HepG2 (cell line): ENCODE measurements around the gene CLNS1A. TPM values are rescaled to one million over a fixed set of nuclear protein-coding genes. Genes with fewer than 3 reads are reported as not detected.

ENCODE experiments used
- ATAC-seq: fragments of 200-7000 bp; cut with Tn5 transposase; 3 replicates; pipeline ENCODE4 v1.9.1; 2020; ENCODE audit warnings: mild to moderate bottlenecking, moderate library complexity
- BruUV-seq: library from RNA; stranded (reverse); fragments of 400-500 nt; replicated peaks from 2 replicates; lab custom pipeline; 2021; lab: Mats Ljungman, UMichigan
- CTCF ChIA-PET: fragments of 300-600 bp; formaldehyde crosslinking; extraction: SDS; loops from one replicate; lab custom pipeline; 2021; ENCODE audit warnings: low total read pairs, inconsistent platforms, low intra/inter-chr PET ratio; lab: Yijun Ruan, JAX
- POLR2A ChIA-PET: fragments of 350-600 bp; sonication (Branson Sonifier 250); formaldehyde crosslinking; loops from one replicate; lab custom pipeline; 2020; ENCODE audit warnings: antibody characterized with exemption, inconsistent platforms; lab: Yijun Ruan, JAX
- DNase-seq: peaks from one replicate; pipeline ENCODE4 v3.0.0-alpha.2; 2015; ENCODE audit warnings: low spot score
- FAIRE-seq: peaks from 3 replicates; lab custom pipeline; 2011; peaks lifted over from hg19 to GRCh38; lab: Jason Lieb, UNC
- H2AFZ ChIP-seq: one replicate; pipeline ENCODE4 v1.6.1; 2011; ENCODE audit warnings: low read length, inconsistent platforms
- H3K27ac ChIP-seq: fragments of 300-600 bp; 3 replicates; pipeline ENCODE4 v1.8.0; 2011; ENCODE audit warnings: mixed run types, mild to moderate bottlenecking, mixed read lengths, low read length, inconsistent platforms; ENCODE audit not compliant: insufficient read depth; ENCODE audit errors: extremely low read length
- H3K27me3 ChIP-seq, 2 experiments: fragments of 200-600 bp in 1 of 2; 2 replicates in 1 of 2; 3 replicates in 1 of 2; pipeline versions ENCODE4 v1.6.0 to v1.8.0; 2011; ENCODE audit warnings: low read length in 2 of 2, mild to moderate bottlenecking in 2 of 2, moderate library complexity in 2 of 2, inconsistent platforms in 1 of 2; ENCODE audit not compliant: insufficient read depth in 2 of 2, control insufficient read depth in 1 of 2
- H3K36me3 ChIP-seq, 2 experiments: fragments of 200-600 bp in 1 of 2; replicated peaks in 1 of 2; 2 replicates in 1 of 2; 3 replicates in 1 of 2; pipeline versions ENCODE4 v1.5.1 to v1.8.0; 2011; ENCODE audit warnings: low read length in 2 of 2, inconsistent platforms in 1 of 2; ENCODE audit not compliant: insufficient read depth in 2 of 2, control insufficient read depth in 1 of 2
- H3K4me1 ChIP-seq: 2 replicates; pipeline ENCODE4 v1.5.1; 2012; ENCODE audit warnings: low read length, inconsistent platforms; ENCODE audit not compliant: insufficient read depth
- H3K4me2 ChIP-seq: 2 replicates; pipeline ENCODE4 v1.6.0; 2011; ENCODE audit warnings: low read depth, low read length, inconsistent platforms
- H3K4me3 ChIP-seq, 3 experiments: fragments of 200-600 bp in 1 of 3; sonication (generic), shearing (Covaris generic) in 1 of 3; replicated peaks in 1 of 3; 2 replicates each; pipeline ENCODE4 v1.5.1; 2011 to 2016; ENCODE audit warnings: low read length in 3 of 3, inconsistent platforms in 2 of 3, low read depth in 2 of 3, mild to moderate bottlenecking in 2 of 3, control low read depth in 1 of 3, mixed read lengths in 1 of 3; ENCODE audit not compliant: insufficient read depth in 1 of 3
- H3K79me2 ChIP-seq: one replicate; pipeline ENCODE4 v1.6.1; 2011; ENCODE audit warnings: low read length, inconsistent platforms; ENCODE audit not compliant: insufficient read depth
- H3K9ac ChIP-seq: 2 replicates; pipeline ENCODE4 v1.6.0; 2011; ENCODE audit warnings: mild to moderate bottlenecking, low read depth, low read length, inconsistent platforms; ENCODE audit not compliant: insufficient read depth
- H3K9me3 ChIP-seq: 2 replicates; pipeline ENCODE4 v1.5.1; 2012; ENCODE audit warnings: mild to moderate bottlenecking, low read length
- H4K20me1 ChIP-seq: 2 replicates; pipeline ENCODE4 v1.6.0; 2011; ENCODE audit warnings: inconsistent platforms, mild to moderate bottlenecking, low read length, moderate library complexity; ENCODE audit not compliant: insufficient read depth
- CREM ChIP-seq, 2 experiments: sonication (generic) in 1 of 2; formaldehyde crosslinking in 1 of 2; IDR thresholded peaks; 2 replicates each; pipeline versions ENCODE4 v1.4.0 to v1.6.1; 2016 to 2020; ENCODE audit warnings: antibody characterized with exemption in 1 of 2, mild to moderate bottlenecking in 1 of 2, missing genetic modification reagents in 1 of 2
- HNF4G ChIP-seq, 2 experiments: sonication (generic) in 1 of 2; formaldehyde crosslinking in 1 of 2; IDR thresholded peaks; 2 replicates each; pipeline versions ENCODE4 v1.4.0 to v1.6.1; 2011 to 2020; ENCODE audit warnings: borderline replicate concordance in 2 of 2, low read depth in 2 of 2, mild to moderate bottlenecking in 2 of 2, low read length in 1 of 2, missing genetic modification reagents in 1 of 2, moderate library complexity in 1 of 2
- IRF9 ChIP-seq: sonication (generic); formaldehyde crosslinking; IDR thresholded peaks from 2 replicates; pipeline ENCODE4 v1.8.0; 2022; ENCODE audit warnings: missing genetic modification reagents, mild to moderate bottlenecking, borderline replicate concordance
- KAT2B ChIP-seq: fragments of 150-350 bp; IDR thresholded peaks from 2 replicates; pipeline ENCODE4 v1.6.1; 2014; ENCODE audit warnings: low read depth, low read length, borderline replicate concordance
- LBX2 ChIP-seq: sonication (generic); formaldehyde crosslinking; IDR thresholded peaks from 2 replicates; pipeline ENCODE4 v1.5.0; 2020; ENCODE audit warnings: missing genetic modification reagents, mild to moderate bottlenecking, borderline replicate concordance
- MAF1 ChIP-seq: sonication (generic); formaldehyde crosslinking; IDR thresholded peaks from 2 replicates; pipeline ENCODE4 v1.5.0; 2020; ENCODE audit warnings: missing genetic modification reagents, borderline replicate concordance
- MXI1 ChIP-seq: IDR thresholded peaks from 3 replicates; pipeline ENCODE4 v1.6.1; 2012; ENCODE audit warnings: low read depth, low read length, inconsistent platforms, borderline replicate concordance
- PRDM10 ChIP-seq: sonication (generic); formaldehyde crosslinking; IDR thresholded peaks from 2 replicates; pipeline ENCODE4 v1.4.0; 2020; ENCODE audit warnings: low read depth, missing genetic modification reagents
- ZMAT3 ChIP-seq: sonication (generic); formaldehyde crosslinking; conservative IDR thresholded peaks from 2 replicates; pipeline ENCODE4 v1.7.0; 2021; ENCODE audit warnings: missing genetic modification reagents
- ZNF3 ChIP-seq: IDR thresholded peaks from 2 replicates; pipeline ENCODE4 v1.7.0; 2017; ENCODE audit warnings: inconsistent platforms
- ZNF563 ChIP-seq: sonication (generic); formaldehyde crosslinking; IDR thresholded peaks from 2 replicates; pipeline ENCODE4 v1.8.0; 2022; ENCODE audit warnings: mild to moderate bottlenecking, moderate library complexity, missing genetic modification reagents
- ZNF570 ChIP-seq: sonication (generic); formaldehyde crosslinking; IDR thresholded peaks from 2 replicates; pipeline ENCODE4 v1.4.0; 2020; ENCODE audit warnings: mild to moderate bottlenecking, missing genetic modification reagents, borderline replicate concordance
- ZNF577 ChIP-seq: sonication (generic); formaldehyde crosslinking; IDR thresholded peaks from 2 replicates; pipeline ENCODE4 v1.4.0; 2020; ENCODE audit warnings: mild to moderate bottlenecking, low read depth, missing genetic modification reagents, borderline replicate concordance
- ZNF629 ChIP-seq: sonication (generic); formaldehyde crosslinking; conservative IDR thresholded peaks from 2 replicates; pipeline ENCODE4 v1.5.0; 2020; ENCODE audit warnings: missing genetic modification reagents
- ZNF761 ChIP-seq: sonication (generic); formaldehyde crosslinking; conservative IDR thresholded peaks from 2 replicates; pipeline ENCODE4 v1.4.0; 2020; ENCODE audit warnings: mild to moderate bottlenecking, missing genetic modification reagents
- WGBS: methylation state at CpG from one replicate; pipeline ENCODE4 v1.1.6; 2017; ENCODE audit warnings: low lambda C conversion rate; 5-methylcytosine and 5-hydroxymethylcytosine counted together
- in situ Hi-C: cut with HindIII; loops from 2 replicates; pipeline ENCODE4 v1.10.0; 2017; ENCODE audit warnings: low pct_unique_long_range_greater_than_20kb; ENCODE audit not compliant: extremely low pct_ligation_motif_present
- intact Hi-C: fragments of 100-400 bp; cut with micrococcal nuclease; formaldehyde crosslinking; loops from one replicate; pipeline ENCODE4 v1.10.0; 2022; ENCODE audit not compliant: unreplicated experiment
- polyA plus RNA-seq, 8 experiments: library from polyadenylated mRNA; depleted of rRNA in 3 of 8; stranded (reverse) in 7 of 8; unstranded in 1 of 8; fragments of >200 nt; fragmentation: Illumina TruSeq in 4 of 8; extraction: Trizol in 4 of 8; gene quantifications; 2 replicates each; pipeline versions ENCODE4 v1.2.1 to v1.2.3, GENCODE V29; 2011 to 2016; ENCODE audit warnings: low read depth in 4 of 8, missing spikeins in 1 of 8, mixed read lengths in 1 of 8; ENCODE audit not compliant: insufficient read depth in 1 of 8
- total RNA-seq, 5 experiments: library from RNA; depleted of rRNA; stranded (reverse); fragments of >200 nt; fragmentation: Illumina TruSeq; extraction: Trizol; gene quantifications; 2 replicates each; pipeline ENCODE4 v1.2.3, GENCODE V29; 2016; ENCODE audit warnings: low read depth in 1 of 5
- TF ChIP-seq, protein P1 (sequence below): sonication (generic); formaldehyde crosslinking; IDR thresholded peaks from 2 replicates; pipeline ENCODE4; 2020; ENCODE audit warnings: missing genetic modification reagents, mild to moderate bottlenecking, borderline replicate concordance

CLNS1A gene
- total and polyA plus RNA-seq, 2 of the 13 experiments (the other 11 are each of a cell fraction or from before 2014, with no cell fraction given), result 158 to 219 TPM

GRCh38 chr11:77660947-77661346 is 23.4 kb upstream of the CLNS1A start:
- Histone ChIP-seq H3K9ac (no peak overlapping the region), H3K4me1 (peaks cover 6% of the 10 kb centered on the region; the same call in 1 of the 2 replicates), H3K27me3 (no peaks in the 10 kb centered on the region), H2AFZ (no peak overlapping the region), H3K4me2 (no peak overlapping the region), H3K36me3 (no peaks in the 10 kb centered on the region), H3K27ac (no peak overlapping the region)
- FAIRE-seq (no peak), DNase-seq (no peak)
- no TSS peak for BruUV-seq
- CTCF ChIA-PET, result no interaction called here
- TF ChIP-seq MXI1 (no peak), PRDM10 (CRISPR knock-in tag) (no peak), HNF4G (IDR thresholded peaks at IDR 0.05; ENCODE audit: borderline replicate concordance, low read depth, low read length) (no peak), HNF4G (CRISPR knock-in tag; IDR thresholded peaks at IDR 0.05; ENCODE audit: borderline replicate concordance, low read depth) (no peak), LBX2 (no peak), KAT2B (no peak), ZNF563 (CRISPR knock-in tag) (no peak), ZNF761 (CRISPR knock-in tag) (no peak), MAF1 (CRISPR knock-in tag) (no peak), IRF9 (CRISPR knock-in tag) (no peak), ZNF629 (CRISPR knock-in tag) (no peak), CREM (IDR thresholded peaks at IDR 0.05) (no peak), CREM (CRISPR knock-in tag; IDR thresholded peaks at IDR 0.05) (no peak), ZNF3 (CRISPR knock-in tag) (no peak), ZMAT3 (no peak), ZNF577 (CRISPR knock-in tag) (no peak), ZNF570 (CRISPR knock-in tag) (no peak)
- TF ChIP-seq, protein P1, sequence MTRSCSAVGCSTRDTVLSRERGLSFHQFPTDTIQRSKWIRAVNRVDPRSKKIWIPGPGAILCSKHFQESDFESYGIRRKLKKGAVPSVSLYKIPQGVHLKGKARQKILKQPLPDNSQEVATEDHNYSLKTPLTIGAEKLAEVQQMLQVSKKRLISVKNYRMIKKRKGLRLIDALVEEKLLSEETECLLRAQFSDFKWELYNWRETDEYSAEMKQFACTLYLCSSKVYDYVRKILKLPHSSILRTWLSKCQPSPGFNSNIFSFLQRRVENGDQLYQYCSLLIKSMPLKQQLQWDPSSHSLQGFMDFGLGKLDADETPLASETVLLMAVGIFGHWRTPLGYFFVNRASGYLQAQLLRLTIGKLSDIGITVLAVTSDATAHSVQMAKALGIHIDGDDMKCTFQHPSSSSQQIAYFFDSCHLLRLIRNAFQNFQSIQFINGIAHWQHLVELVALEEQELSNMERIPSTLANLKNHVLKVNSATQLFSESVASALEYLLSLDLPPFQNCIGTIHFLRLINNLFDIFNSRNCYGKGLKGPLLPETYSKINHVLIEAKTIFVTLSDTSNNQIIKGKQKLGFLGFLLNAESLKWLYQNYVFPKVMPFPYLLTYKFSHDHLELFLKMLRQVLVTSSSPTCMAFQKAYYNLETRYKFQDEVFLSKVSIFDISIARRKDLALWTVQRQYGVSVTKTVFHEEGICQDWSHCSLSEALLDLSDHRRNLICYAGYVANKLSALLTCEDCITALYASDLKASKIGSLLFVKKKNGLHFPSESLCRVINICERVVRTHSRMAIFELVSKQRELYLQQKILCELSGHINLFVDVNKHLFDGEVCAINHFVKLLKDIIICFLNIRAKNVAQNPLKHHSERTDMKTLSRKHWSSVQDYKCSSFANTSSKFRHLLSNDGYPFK (CRISPR knock-in tag), result no peak
- TF ChIP-seq, all 625 proteins: peak for 0
- POLR2A ChIA-PET, result no interaction called here
- intact Hi-C loops, result no loop called here
- Histone ChIP-seq H3K4me3 (no peak overlapping the region), H3K79me2 (no peaks in the 10 kb centered on the region), H3K9me3 (no peaks in the 10 kb centered on the region), H4K20me1 (no peaks in the 10 kb centered on the region)
- 96% methylated on average over 1 of the region's 1 CpG for WGBS
- ATAC-seq, result no peak
- in situ Hi-C loops, result no loop called here
